Karpas-422 (cell line): ENCODE data around the gene OSTF1. TPM values are rescaled to one million over a fixed set of nuclear protein-coding genes. Genes with fewer than 3 reads are reported as not detected.

Experiments used
- DNase-seq: peaks from one replicate; pipeline ENCODE4 v3.0.0-alpha.2; 2015
- H2AFZ ChIP-seq: fragments of 200-600 bp; sonication (generic); 2 replicates; pipeline ENCODE4 v1.6.1; 2014; ENCODE audit warnings: antibody characterized with exemption, low read length, mixed read lengths
- H3K27ac ChIP-seq: fragments of 200-600 bp; sonication (generic); 2 replicates; pipeline ENCODE4 v1.5.1; 2014; ENCODE audit warnings: mild to moderate bottlenecking, low read length, moderate library complexity
- H3K27me3 ChIP-seq: fragments of 200-600 bp; sonication (generic); 2 replicates; pipeline ENCODE4 v1.6.1; 2014; ENCODE audit warnings: low read length, mixed read lengths
- H3K36me3 ChIP-seq: fragments of 200-600 bp; sonication (generic); 2 replicates; pipeline ENCODE4 v1.6.1; 2014; ENCODE audit warnings: low read length, mixed read lengths; ENCODE audit not compliant: insufficient read depth
- H3K4me1 ChIP-seq: fragments of 200-600 bp; sonication (generic); 2 replicates; pipeline ENCODE4 v1.6.1; 2014; ENCODE audit warnings: mild to moderate bottlenecking, low read length, mixed read lengths
- H3K4me2 ChIP-seq: fragments of 200-600 bp; sonication (generic); 2 replicates; pipeline ENCODE4 v1.6.1; 2014; ENCODE audit warnings: low read length, low read depth, mild to moderate bottlenecking; ENCODE audit not compliant: poor library complexity, severe bottlenecking
- H3K4me3 ChIP-seq: fragments of 200-600 bp; sonication (generic); 2 replicates; pipeline ENCODE4 v1.5.1; 2014; ENCODE audit warnings: mild to moderate bottlenecking, antibody characterized with exemption, low read length, mixed read lengths
- H3K79me2 ChIP-seq: fragments of 200-600 bp; sonication (generic); 2 replicates; pipeline ENCODE4 v1.6.1; 2014; ENCODE audit warnings: mild to moderate bottlenecking, low read length, mixed read lengths
- H3K9ac ChIP-seq: fragments of 200-600 bp; sonication (generic); 2 replicates; pipeline ENCODE4 v1.6.0; 2014; ENCODE audit warnings: low read length
- H3K9me2 ChIP-seq: fragments of 200-600 bp; sonication (generic), shearing (Covaris generic); replicated peaks from 2 replicates; pipeline ENCODE4 v1.6.0; 2014; ENCODE audit warnings: mild to moderate bottlenecking, low read length, moderate library complexity; ENCODE audit not compliant: insufficient read depth
- H3K9me3 ChIP-seq: fragments of 300-700, 200-600 bp; sonication (generic); 2 replicates; pipeline ENCODE4 v1.6.1; 2014; ENCODE audit warnings: low read length, mixed read lengths
- H4K20me1 ChIP-seq: fragments of 200-600 bp; sonication (generic); 2 replicates; pipeline ENCODE4 v1.6.1; 2014; ENCODE audit warnings: mild to moderate bottlenecking, antibody characterized with exemption, low read length, low read depth; ENCODE audit not compliant: insufficient read depth
- total RNA-seq: library from RNA; depleted of rRNA; stranded (reverse); fragments of >200 nt; shearing (Covaris generic); gene quantifications from 2 replicates; pipeline ENCODE4 v1.2.3, GENCODE V29; 2014; ENCODE audit warnings: low replicate concordance; rRNA removed

Gene OSTF1, protein sequence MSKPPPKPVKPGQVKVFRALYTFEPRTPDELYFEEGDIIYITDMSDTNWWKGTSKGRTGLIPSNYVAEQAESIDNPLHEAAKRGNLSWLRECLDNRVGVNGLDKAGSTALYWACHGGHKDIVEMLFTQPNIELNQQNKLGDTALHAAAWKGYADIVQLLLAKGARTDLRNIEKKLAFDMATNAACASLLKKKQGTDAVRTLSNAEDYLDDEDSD
- 56.1 and 60.0 TPM in 2 replicates for total RNA-seq

DNA sequence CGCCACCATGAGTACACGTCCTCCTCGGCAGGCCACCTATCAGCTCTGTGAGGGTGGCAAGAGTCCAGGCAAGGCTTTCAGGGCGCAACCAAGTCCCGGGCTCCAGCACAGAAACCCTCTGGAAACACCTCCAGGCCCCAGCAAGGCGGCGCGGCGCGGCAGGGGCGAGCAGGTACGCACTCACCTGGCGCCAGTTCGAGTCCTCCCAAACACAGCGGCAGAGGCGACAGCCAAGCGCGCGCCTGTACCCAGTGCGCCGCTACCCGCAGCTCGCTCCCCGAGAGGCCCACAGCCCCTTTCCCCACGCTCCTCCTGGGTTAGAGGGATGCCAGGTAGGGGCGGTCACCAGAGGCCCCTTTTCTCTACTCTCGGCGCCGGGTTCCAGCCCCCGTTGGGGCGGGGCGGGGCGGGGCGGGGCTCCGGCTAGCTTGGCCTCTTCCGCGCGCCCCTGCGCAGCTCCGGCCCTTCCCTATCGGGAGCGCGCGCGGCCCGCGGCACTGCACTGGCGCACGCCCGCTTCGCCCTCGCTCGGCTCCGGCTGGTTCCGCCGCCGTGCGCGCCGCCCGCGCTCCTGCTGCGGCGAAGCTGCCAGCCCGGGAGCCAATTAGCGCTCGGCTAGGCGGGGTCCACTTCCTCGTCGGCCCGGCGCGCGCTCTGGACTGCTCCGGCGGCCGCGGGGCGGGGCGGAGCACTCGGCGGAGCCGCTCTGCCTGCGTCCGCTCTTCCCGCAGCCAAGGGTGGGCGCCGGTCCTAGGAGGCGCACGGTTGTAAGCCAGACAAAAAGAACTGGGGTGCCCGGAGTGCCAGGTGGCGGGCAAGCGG is at the start of gene OSTF1, which contains the start of gene NMRK1:
OSTF1 (plus strand) TSS at position 691 of the 822 bp plus-strand sequence. CDS start 179 bp downstream, outside the sequence.
NMRK1 (minus strand) TSS at position 332 of the 822 bp plus-strand sequence. CDS start 5,040 bp downstream, outside the sequence.
- Histone ChIP-seq H3K4me2 (peak within 1 kb of the TSS; percentile 88), H3K4me1 (peaks cover 48% of the 10 kb centered on the region)

DNA sequence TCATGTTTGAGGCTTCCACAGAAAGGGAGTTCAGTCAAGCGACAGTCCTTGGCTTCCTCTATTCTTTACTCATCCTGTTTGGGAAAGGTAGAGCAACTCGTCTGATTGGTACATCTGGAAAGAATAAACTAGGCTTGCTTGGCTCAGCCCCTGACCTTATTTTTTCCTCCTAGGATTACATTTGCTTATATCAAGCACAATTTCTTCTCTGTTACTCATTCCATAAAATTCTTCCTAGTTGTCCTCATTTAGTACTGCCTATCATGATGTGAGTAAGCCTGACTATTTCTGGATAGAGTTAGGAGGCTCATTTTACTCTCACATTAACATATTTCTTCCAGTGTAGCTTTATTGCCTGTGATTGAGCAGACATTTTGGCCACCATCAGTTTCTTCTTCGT is 49.3 kb upstream of the OSTF1 start:
- Histone ChIP-seq H3K4me3 (no peak overlapping the region), H4K20me1 (no peaks in the 10 kb centered on the region), H3K9ac (no peak overlapping the region), H3K36me3 (no peaks in the 10 kb centered on the region), H3K27me3 (no peaks in the 10 kb centered on the region), H3K4me1 (no peaks in the 10 kb centered on the region), H3K9me3 (no peaks in the 10 kb centered on the region), H3K79me2 (no peaks in the 10 kb centered on the region), H3K27ac (no peak overlapping the region), H3K4me2 (no peak overlapping the region), H2AFZ (no peak overlapping the region), H3K9me2 (no peaks in the 10 kb centered on the region)
- no peak for DNase-seq

More for the DNA sequence above, at the start of gene OSTF1, which contains the start of gene NMRK1:
- H3K9ac ChIP-seq = peak within 1 kb of the TSS; percentile 83
- H2AFZ ChIP-seq = peak within 1 kb of the TSS; percentile 96
- peaks cover 39% of the 10 kb centered on the region for H3K79me2 ChIP-seq
- no peaks in the 10 kb centered on the region for H3K27me3 ChIP-seq
- H3K9me3 ChIP-seq = no peaks in the 10 kb centered on the region
- peak; percentile 98 for DNase-seq
- H3K27ac ChIP-seq = peak within 1 kb of the TSS; percentile 76
- H4K20me1 ChIP-seq = no peaks in the 10 kb centered on the region
- no peaks in the 10 kb centered on the region for H3K9me2 ChIP-seq
- peak within 1 kb of the TSS; percentile 88 for H3K4me3 ChIP-seq
- no peaks in the 10 kb centered on the region for H3K36me3 ChIP-seq

DNA sequence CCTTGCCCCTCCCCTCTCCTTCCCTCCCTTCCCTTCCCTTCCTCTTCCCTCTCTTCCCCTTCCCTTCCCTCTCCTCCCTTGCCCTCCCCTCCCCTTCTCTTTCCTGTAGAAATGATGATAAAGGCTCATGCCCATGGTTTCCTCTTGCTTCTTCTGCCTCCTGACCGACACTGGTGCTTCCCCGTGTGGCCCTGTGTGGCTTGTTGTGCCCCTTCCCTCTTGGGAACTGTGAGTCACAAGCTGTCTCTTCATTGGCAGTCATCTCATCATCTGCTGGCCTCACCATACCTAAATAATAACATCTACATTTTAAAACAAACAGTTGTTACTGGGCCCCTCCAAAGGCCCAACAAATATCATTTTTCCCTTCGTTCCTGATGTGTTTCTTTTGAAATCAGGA is 48.5 kb upstream of the OSTF1 start:
- H3K36me3 ChIP-seq = no peaks in the 10 kb centered on the region
- H3K4me1 ChIP-seq = no peaks in the 10 kb centered on the region
- DNase-seq = no peak
- H3K9ac ChIP-seq = no peak overlapping the region
- H3K9me3 ChIP-seq = no peaks in the 10 kb centered on the region
- no peaks in the 10 kb centered on the region for H3K79me2 ChIP-seq
- no peak overlapping the region for H3K4me2 ChIP-seq
- no peak overlapping the region for H3K27ac ChIP-seq
- H3K4me3 ChIP-seq = no peak overlapping the region
- no peaks in the 10 kb centered on the region for H4K20me1 ChIP-seq
- H2AFZ ChIP-seq = no peak overlapping the region
- H3K27me3 ChIP-seq = no peaks in the 10 kb centered on the region
- H3K9me2 ChIP-seq = no peaks in the 10 kb centered on the region

DNA sequence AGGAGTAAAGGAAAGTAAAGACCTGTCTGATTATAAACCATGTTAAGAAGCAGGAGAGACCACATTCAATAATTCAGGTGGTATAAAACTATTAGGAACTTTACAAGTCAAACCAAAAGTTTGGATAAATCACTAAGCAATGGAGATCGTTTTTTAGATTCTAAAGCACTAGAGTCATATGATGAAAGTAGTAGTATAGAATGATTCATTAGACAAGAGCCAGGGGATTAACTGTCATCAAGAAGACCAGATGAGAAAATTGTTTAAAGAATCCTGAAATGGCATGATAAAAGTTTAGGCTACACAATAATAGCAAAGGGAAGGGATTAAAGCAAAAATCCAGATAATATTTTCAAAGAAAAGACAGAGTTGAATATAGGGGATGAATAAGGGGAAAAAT is 47.3 kb upstream of the OSTF1 start:
- no peak for DNase-seq
- no peak overlapping the region for H3K4me3 ChIP-seq
- no peak overlapping the region for H3K27ac ChIP-seq
- H3K27me3 ChIP-seq = no peaks in the 10 kb centered on the region
- H4K20me1 ChIP-seq = no peaks in the 10 kb centered on the region
- H3K4me2 ChIP-seq = no peak overlapping the region
- no peaks in the 10 kb centered on the region for H3K9me2 ChIP-seq
- no peaks in the 10 kb centered on the region for H3K4me1 ChIP-seq
- no peak overlapping the region for H3K9ac ChIP-seq
- no peaks in the 10 kb centered on the region for H3K79me2 ChIP-seq
- no peaks in the 10 kb centered on the region for H3K36me3 ChIP-seq
- no peaks in the 10 kb centered on the region for H3K9me3 ChIP-seq
- H2AFZ ChIP-seq = no peak overlapping the region

DNA sequence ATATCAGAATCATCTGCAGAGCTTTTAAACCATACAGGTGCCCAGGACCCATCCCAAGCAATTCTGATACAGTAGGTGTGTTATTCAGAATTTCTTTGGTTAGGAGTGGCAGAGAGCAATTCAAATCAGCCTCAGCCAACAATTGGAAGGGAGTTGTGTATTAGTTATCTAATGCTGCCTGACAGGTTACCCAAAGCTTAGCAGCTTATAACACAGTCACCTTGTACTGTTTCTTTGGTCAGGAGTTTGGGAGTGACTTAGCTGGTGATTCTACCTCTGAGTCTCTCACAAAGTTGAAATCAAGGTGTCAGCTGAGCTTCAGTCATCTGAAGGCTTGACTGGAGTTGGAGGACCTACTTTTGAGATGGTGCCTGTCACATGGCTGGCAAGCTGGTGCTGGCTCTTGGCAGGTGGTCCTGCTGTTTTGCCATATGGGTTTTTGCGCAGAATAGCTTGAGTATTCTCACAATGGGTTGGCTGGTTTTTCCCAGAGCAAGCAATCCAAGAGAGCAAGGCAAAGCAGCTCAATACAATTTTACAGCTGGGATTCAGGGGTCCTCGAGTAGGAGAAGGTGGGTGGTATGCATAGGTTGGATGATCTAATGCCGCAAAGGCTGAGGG is 41.5 kb upstream of the OSTF1 start:
- Histone ChIP-seq H3K27ac (no peak overlapping the region), H3K9me2 (no peaks in the 10 kb centered on the region), H2AFZ (no peak overlapping the region), H3K9me3 (no peaks in the 10 kb centered on the region), H3K36me3 (no peaks in the 10 kb centered on the region), H3K79me2 (no peaks in the 10 kb centered on the region), H4K20me1 (no peaks in the 10 kb centered on the region), H3K4me2 (no peak overlapping the region), H3K9ac (no peak overlapping the region), H3K4me1 (no peaks in the 10 kb centered on the region), H3K4me3 (no peak overlapping the region), H3K27me3 (no peaks in the 10 kb centered on the region)
- no peak for DNase-seq

DNA sequence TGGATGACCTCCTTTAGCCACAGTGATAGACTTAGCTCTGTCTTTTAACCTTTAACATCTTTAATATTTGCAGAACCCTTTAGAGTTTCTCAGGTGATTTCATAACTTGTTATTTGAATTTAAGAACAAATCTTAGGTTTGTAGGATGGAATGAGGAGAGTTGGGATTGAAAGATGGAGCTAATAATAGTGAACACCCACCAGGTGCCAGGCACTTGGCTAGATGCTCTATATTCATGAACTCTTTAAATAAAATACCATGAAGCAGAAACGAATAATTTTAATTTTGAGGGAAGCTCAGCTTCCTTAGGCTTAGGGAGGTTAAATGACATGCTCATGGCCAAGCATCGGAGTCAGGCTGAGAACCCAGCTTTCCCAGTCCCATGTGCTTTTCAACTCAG is 40.8 kb upstream of the OSTF1 start:
- H3K27ac ChIP-seq = no peak overlapping the region
- H3K4me3 ChIP-seq = no peak overlapping the region
- no peak overlapping the region for H3K9ac ChIP-seq
- H3K79me2 ChIP-seq = no peaks in the 10 kb centered on the region
- H4K20me1 ChIP-seq = no peaks in the 10 kb centered on the region
- H3K4me2 ChIP-seq = no peak overlapping the region
- no peak for DNase-seq
- no peaks in the 10 kb centered on the region for H3K9me3 ChIP-seq
- H3K4me1 ChIP-seq = no peaks in the 10 kb centered on the region
- no peak overlapping the region for H2AFZ ChIP-seq
- H3K36me3 ChIP-seq = no peaks in the 10 kb centered on the region
- H3K27me3 ChIP-seq = no peaks in the 10 kb centered on the region
- no peaks in the 10 kb centered on the region for H3K9me2 ChIP-seq

DNA sequence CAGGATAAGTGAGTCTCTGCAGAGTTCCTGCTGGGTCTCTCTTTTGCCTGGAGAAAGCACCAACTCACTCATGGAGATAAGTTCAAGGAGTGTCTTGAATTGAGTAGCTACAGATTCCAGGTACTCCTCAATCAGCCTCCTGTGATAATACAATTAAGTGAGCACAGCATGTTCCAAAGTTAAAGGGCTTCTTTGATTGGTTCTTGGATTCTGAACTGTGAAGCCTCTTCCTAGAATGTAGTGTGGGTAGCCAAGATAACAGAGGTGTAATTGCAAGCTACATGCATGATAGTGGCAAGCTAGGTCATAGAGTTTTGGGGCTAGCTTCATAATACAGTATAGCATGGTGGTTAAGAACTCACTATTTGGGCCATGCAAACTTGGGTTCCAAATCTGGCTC is 37.0 kb upstream of the OSTF1 start:
- H3K36me3 ChIP-seq = no peaks in the 10 kb centered on the region
- H3K79me2 ChIP-seq = no peaks in the 10 kb centered on the region
- no peaks in the 10 kb centered on the region for H3K9me2 ChIP-seq

DNA sequence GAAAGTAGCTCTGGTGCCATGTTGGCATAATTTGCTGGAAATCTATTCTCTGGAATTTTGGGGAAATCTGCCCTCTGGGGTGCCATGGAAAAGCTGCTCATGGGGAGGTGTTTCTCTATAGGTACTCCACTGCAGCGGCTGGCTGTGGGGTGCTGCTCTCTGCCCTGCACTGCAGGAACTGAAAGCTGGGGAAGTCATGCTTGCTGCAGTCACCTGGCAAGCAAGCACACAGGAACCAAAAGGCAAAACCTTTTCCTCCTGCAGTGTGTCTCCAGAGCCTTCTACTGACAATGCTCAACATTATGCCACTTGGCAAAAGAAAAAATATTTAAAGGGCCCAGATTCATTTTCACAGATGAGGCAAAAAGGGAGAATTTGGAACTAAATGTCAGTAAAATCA is 34.4 kb upstream of the OSTF1 start:
- Histone ChIP-seq H3K9me2 (no peaks in the 10 kb centered on the region), H3K4me2 (no peak overlapping the region), H3K79me2 (no peaks in the 10 kb centered on the region), H3K27me3 (no peaks in the 10 kb centered on the region), H3K9ac (no peak overlapping the region), H3K27ac (no peak overlapping the region), H3K9me3 (no peaks in the 10 kb centered on the region), H4K20me1 (no peaks in the 10 kb centered on the region), H3K36me3 (no peaks in the 10 kb centered on the region), H2AFZ (no peak overlapping the region), H3K4me3 (no peak overlapping the region), H3K4me1 (0 out of 2 replicates have a peak, but pooled peaks cover 7% of the 10 kb centered on the region)
- peak; percentile 65 for DNase-seq

More for the DNA sequence above, 37.0 kb upstream of the OSTF1 start:
- no peaks in the 10 kb centered on the region for H3K27me3 ChIP-seq
- H4K20me1 ChIP-seq = no peaks in the 10 kb centered on the region
- no peak overlapping the region for H3K4me2 ChIP-seq
- H3K9me3 ChIP-seq = no peaks in the 10 kb centered on the region
- H2AFZ ChIP-seq = no peak overlapping the region
- no peak overlapping the region for H3K27ac ChIP-seq
- DNase-seq = no peak
- H3K4me3 ChIP-seq = no peak overlapping the region
- 0 out of 2 replicates have a peak, but pooled peaks cover 7% of the 10 kb centered on the region for H3K4me1 ChIP-seq
- H3K9ac ChIP-seq = no peak overlapping the region
